HG03571 (cell line): ENCODE data around the gene SLC25A51.
"Not testable (repeated sequence)": the region's sequence is repeated elsewhere in the genome, so short reads cannot be mapped to it uniquely, and the experiment has no call there.

Experiments used
- ATAC-seq: cut with Tn5 transposase; IDR thresholded peaks from one replicate; pipeline ENCODE4 v1.9.1; 2021; ENCODE audit not compliant: unreplicated experiment

Gene SLC25A51

GRCh38 chr9:37921546-37922300 lies 17.8 kb upstream of the SLC25A51 start:
- no peak for ATAC-seq

- no peak for ATAC-seq
These were observed 17.2 kb upstream of the SLC25A51 start for GRCh38 chr9:37921168-37921510.

GRCh38 chr9:37920471-37921167 lies 16.7 kb upstream of the SLC25A51 start:
- no peak for ATAC-seq

GRCh38 chr9:37919956-37920335 lies 16.0 kb upstream of the SLC25A51 start:
- no peak for ATAC-seq

GRCh38 chr9:37919246-37919955 lies 15.5 kb upstream of the SLC25A51 start:
- ATAC-seq, result no peak

GRCh38 chr9:37918665-37919170 lies 14.8 kb upstream of the SLC25A51 start:
- ATAC-seq, result no peak

GRCh38 chr9:37917801-37918664 lies 14.1 kb upstream of the SLC25A51 start:
- no peak for ATAC-seq

GRCh38 chr9:37917313-37917731 lies 13.4 kb upstream of the SLC25A51 start:
- ATAC-seq, result no peak

- no peak for ATAC-seq
These were observed 12.8 kb upstream of the SLC25A51 start for GRCh38 chr9:37916471-37917312.

GRCh38 chr9:37915911-37916470 lies 12.1 kb upstream of the SLC25A51 start:
- ATAC-seq, result no peak

- ATAC-seq, result no peak
These were observed 10.9 kb upstream of the SLC25A51 start for GRCh38 chr9:37914701-37915358.

GRCh38 chr9:37914154-37914551 lies 10.2 kb upstream of the SLC25A51 start:
- no peak for ATAC-seq

- ATAC-seq, result no peak
These were observed 9.7 kb upstream of the SLC25A51 start for GRCh38 chr9:37913480-37914153.

- no peak for ATAC-seq
These were observed 7.3 kb upstream of the SLC25A51 start for GRCh38 chr9:37911271-37911681.

- ATAC-seq, result no peak
These were observed 6.3 kb upstream of the SLC25A51 start for GRCh38 chr9:37910271-37910670.

GRCh38 chr9:37909836-37910235 lies 5.9 kb upstream of the SLC25A51 start:
- ATAC-seq, result not testable (repeated sequence)

GRCh38 chr9:37909326-37909725 lies 5.4 kb upstream of the SLC25A51 start:
- ATAC-seq, result no peak

GRCh38 chr9:37908698-37909186 lies 4.8 kb upstream of the SLC25A51 start:
- ATAC-seq, result no peak
